Vagina (tissue), 2 donors: ENCODE data around the gene WDR89.
"Not testable (repeated sequence)": the region's sequence is repeated elsewhere in the genome, so short reads cannot be mapped to it uniquely, and the experiment has no call there.

Source experiments
- POLR2A ChIP-seq, 2 donors: fragments of 450-650 bp; IDR thresholded peaks; one replicate each; pipeline ENCODE4 v1.6.1; 2017; ENCODE audit warnings: antibody characterized with exemption in 2 of 2, mild to moderate bottlenecking in 2 of 2, moderate library complexity in 2 of 2
- TF ChIP-seq, protein P1 (sequence below), 3 experiments: fragments of 450-650 bp in 2 of 3; fragments of 200-600 bp in 1 of 3; sonication (generic) in 1 of 3; IDR thresholded peaks; one replicate each; pipeline ENCODE4 v1.5.1; 2017 to 2019; ENCODE audit warnings: antibody characterized with exemption in 3 of 3, mild to moderate bottlenecking in 2 of 3, moderate library complexity in 2 of 3

DNA sequence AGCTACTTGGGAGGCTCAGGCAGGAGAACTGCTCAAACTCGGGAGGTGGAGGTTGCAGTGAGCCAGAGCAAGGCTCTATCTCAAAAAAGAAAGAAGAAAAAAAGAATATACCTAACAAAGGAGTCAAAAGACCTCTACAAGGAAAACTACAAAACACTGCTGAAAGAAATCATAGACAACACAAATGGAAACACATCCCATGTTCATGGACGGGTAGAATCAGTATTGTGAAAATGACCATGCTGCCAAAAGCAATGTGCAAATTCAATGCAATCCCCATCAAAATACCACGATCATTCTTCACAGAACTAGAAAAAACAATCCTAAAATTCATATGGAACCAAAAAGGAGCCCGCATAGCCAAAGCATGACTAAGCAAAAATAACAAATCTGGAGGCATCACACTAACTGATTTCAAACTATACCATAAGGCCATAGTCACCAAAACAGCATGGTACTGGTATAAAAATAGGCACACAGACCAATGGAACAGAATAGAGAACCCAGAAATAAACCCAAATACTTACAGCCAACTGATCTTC is 5.5 kb downstream of the WDR89 start:
- TF ChIP-seq, protein P1, sequence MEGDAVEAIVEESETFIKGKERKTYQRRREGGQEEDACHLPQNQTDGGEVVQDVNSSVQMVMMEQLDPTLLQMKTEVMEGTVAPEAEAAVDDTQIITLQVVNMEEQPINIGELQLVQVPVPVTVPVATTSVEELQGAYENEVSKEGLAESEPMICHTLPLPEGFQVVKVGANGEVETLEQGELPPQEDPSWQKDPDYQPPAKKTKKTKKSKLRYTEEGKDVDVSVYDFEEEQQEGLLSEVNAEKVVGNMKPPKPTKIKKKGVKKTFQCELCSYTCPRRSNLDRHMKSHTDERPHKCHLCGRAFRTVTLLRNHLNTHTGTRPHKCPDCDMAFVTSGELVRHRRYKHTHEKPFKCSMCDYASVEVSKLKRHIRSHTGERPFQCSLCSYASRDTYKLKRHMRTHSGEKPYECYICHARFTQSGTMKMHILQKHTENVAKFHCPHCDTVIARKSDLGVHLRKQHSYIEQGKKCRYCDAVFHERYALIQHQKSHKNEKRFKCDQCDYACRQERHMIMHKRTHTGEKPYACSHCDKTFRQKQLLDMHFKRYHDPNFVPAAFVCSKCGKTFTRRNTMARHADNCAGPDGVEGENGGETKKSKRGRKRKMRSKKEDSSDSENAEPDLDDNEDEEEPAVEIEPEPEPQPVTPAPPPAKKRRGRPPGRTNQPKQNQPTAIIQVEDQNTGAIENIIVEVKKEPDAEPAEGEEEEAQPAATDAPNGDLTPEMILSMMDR (IDR thresholded peaks at IDR 0.05), result not testable (repeated sequence)
- TF ChIP-seq POLR2A (IDR thresholded peaks at IDR 0.05), result not testable (repeated sequence)
